ENCODE measurements around the gene TIGAR. TPM values are rescaled to one million over a fixed set of nuclear protein-coding genes. Genes with fewer than 3 reads are reported as not detected.

The TIGAR gene
- total RNA-seq, 1 experiment from 2014 or later, result 9.0 TPM

- H2AFZ ChIP-seq (ENCODE audit: low read length), result no peak overlapping the region
- H3K27me3 ChIP-seq (ENCODE audit: low read length), result no peaks in the 10 kb centered on the region
- no peaks in the 10 kb centered on the region for H3K9me2 ChIP-seq (replicated peaks; ENCODE audit: insufficient read depth, low read length)
- no peak overlapping the region for H3K4me2 ChIP-seq (ENCODE audit: low read depth, low read length, poor library complexity, severe bottlenecking)
- H3K36me3 ChIP-seq (ENCODE audit: insufficient read depth, low read length), result no peaks in the 10 kb centered on the region
- H3K79me2 ChIP-seq (ENCODE audit: low read length), result no peaks in the 10 kb centered on the region
- H3K4me1 ChIP-seq (ENCODE audit: low read length), result peaks cover 3% of the 10 kb centered on the region; the same call in 1 of the 2 replicates
- H4K20me1 ChIP-seq (ENCODE audit: insufficient read depth, low read depth, low read length), result no peaks in the 10 kb centered on the region
- DNase-seq, result no peak
- H3K9me3 ChIP-seq (ENCODE audit: low read length), result no peaks in the 10 kb centered on the region
- no peak overlapping the region for H3K27ac ChIP-seq (ENCODE audit: low read length)
- H3K9ac ChIP-seq (ENCODE audit: low read length), result no peak overlapping the region
- no peak overlapping the region for H3K4me3 ChIP-seq (ENCODE audit: low read length)
Observed at GRCh38 chr12:4401117-4401516, 80.1 kb downstream of the TIGAR start.

- no peaks in the 10 kb centered on the region for H3K9me3 ChIP-seq (ENCODE audit: low read length)
- no peak overlapping the region for H3K9ac ChIP-seq (ENCODE audit: low read length)
- no peaks in the 10 kb centered on the region for H4K20me1 ChIP-seq (ENCODE audit: insufficient read depth, low read depth, low read length)
- no peak overlapping the region for H2AFZ ChIP-seq (ENCODE audit: low read length)
- H3K36me3 ChIP-seq (ENCODE audit: insufficient read depth, low read length), result no peaks in the 10 kb centered on the region
- no peaks in the 10 kb centered on the region for H3K9me2 ChIP-seq (replicated peaks; ENCODE audit: insufficient read depth, low read length)
- H3K27ac ChIP-seq (ENCODE audit: low read length), result no peak overlapping the region
- no peak overlapping the region for H3K4me3 ChIP-seq (ENCODE audit: low read length)
- no peak for DNase-seq
- peaks cover 3% of the 10 kb centered on the region; the same call in 1 of the 2 replicates for H3K4me1 ChIP-seq (ENCODE audit: low read length)
- no peaks in the 10 kb centered on the region for H3K79me2 ChIP-seq (ENCODE audit: low read length)
- H3K27me3 ChIP-seq (ENCODE audit: low read length), result no peaks in the 10 kb centered on the region
- H3K4me2 ChIP-seq (ENCODE audit: low read depth, low read length, poor library complexity, severe bottlenecking), result no peak overlapping the region
Observed at GRCh38 chr12:4402996-4403395, 82.0 kb downstream of the TIGAR start.

Other genes starting within 250 kb of the TIGAR start
- gene CCND2, start 47.5 kb upstream of the TIGAR start, total RNA-seq (2014; rRNA removed; shearing (Covaris generic); ENCODE audit: low replicate concordance), result 0.14 and 1.4 TPM in 2 replicates
- not detected in 2 replicates for gene FGF23, start 58.5 kb downstream of the TIGAR start, total RNA-seq (2014; rRNA removed; shearing (Covaris generic); ENCODE audit: low replicate concordance)
- not detected in 2 replicates for gene FGF6, start 124.6 kb downstream of the TIGAR start, total RNA-seq (2014; rRNA removed; shearing (Covaris generic); ENCODE audit: low replicate concordance)
- gene RAD51AP1, start 217.7 kb downstream of the TIGAR start, total RNA-seq (2014; rRNA removed; shearing (Covaris generic); ENCODE audit: low replicate concordance), result 14.1 and 39.2 TPM in 2 replicates
- gene DYRK4, start 241.0 kb downstream of the TIGAR start, total RNA-seq (2014; rRNA removed; shearing (Covaris generic); ENCODE audit: low replicate concordance), result 27.2 and 44.9 TPM in 2 replicates